22Rv1 (cell line): ENCODE results near the gene CNR2.

Experiments used
- ZFX ChIP-seq: fragments of 450-650 bp; IDR thresholded peaks from 2 replicates; pipeline ENCODE4 v1.6.1; 2017; ENCODE audit warnings: antibody characterized with exemption, borderline replicate concordance
- TF ChIP-seq, protein P1 (sequence below): fragments of 450-650 bp; IDR thresholded peaks from 2 replicates; pipeline ENCODE4 v1.5.1; 2017; ENCODE audit warnings: mild to moderate bottlenecking

DNA sequence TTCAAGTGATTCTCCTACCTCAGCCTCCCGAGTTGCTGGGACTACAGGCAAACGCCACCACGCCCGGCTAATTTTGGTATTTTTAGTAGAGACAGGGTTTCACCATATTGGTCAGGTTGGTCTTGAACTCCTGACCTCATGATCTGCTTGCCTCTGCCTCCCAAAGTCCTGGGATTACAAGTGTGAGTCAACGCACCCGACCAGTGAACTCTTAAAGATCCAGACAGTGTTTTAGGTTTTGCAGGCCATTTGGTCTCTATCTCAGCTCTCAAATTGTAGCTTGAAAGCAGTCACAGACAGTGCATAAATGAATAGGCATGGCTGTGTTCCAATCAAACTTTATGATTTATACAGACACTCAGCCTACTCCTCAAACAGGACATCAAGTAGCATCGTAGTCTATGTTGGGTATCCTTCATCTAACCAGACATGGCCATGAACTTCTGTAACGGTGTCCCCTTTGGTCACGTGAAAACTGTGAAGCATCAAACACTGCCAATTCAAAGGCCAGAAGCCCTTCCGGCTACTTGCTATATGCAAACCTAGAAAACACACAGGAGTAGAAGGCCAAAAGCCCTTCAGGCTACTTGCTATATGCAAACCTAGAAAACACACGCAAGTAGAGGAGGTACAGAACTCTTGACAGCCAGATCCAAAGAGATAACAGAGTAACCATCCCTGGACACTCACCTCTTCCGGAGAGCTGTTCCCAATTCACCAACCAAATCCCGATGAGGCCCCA lies 48.2 kb downstream of the CNR2 start:
- TF ChIP-seq, protein P1, sequence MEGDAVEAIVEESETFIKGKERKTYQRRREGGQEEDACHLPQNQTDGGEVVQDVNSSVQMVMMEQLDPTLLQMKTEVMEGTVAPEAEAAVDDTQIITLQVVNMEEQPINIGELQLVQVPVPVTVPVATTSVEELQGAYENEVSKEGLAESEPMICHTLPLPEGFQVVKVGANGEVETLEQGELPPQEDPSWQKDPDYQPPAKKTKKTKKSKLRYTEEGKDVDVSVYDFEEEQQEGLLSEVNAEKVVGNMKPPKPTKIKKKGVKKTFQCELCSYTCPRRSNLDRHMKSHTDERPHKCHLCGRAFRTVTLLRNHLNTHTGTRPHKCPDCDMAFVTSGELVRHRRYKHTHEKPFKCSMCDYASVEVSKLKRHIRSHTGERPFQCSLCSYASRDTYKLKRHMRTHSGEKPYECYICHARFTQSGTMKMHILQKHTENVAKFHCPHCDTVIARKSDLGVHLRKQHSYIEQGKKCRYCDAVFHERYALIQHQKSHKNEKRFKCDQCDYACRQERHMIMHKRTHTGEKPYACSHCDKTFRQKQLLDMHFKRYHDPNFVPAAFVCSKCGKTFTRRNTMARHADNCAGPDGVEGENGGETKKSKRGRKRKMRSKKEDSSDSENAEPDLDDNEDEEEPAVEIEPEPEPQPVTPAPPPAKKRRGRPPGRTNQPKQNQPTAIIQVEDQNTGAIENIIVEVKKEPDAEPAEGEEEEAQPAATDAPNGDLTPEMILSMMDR = no peak
- TF ChIP-seq ZFX = no peak
